Non-pigmented ciliary epithelial cell (primary cell): ENCODE results near the gene MED20.

Experiments
- DNase-seq: peaks from one replicate; pipeline ENCODE4 v3.0.0-alpha.2; 2010; ENCODE audit warnings: low read depth

MED20 gene

DNA sequence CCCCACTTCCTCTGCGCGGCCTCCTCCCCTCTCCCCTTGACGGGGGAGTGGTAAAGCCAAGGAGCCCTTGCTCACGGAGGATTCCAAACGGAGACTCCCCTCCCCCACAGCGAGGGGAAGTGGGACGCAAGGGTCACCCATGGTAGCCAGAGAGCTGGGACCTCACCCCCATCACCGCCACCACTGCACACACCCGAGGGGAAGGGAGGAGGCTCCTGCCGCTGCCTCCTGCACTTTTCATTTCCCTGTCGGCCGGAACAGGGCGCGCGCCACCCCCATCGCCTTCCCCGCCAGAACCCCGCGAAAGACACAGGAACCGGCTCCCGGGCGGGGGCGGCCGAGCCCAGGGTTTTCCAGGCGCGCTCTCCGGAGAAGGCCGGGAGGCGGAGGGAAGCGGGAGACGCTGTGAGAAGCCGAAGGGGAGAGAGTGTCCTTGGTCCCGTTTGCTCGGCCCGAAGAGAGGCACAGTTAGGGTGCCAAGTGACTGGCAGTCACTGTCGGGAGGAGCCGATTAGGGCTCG lies 19.9 kb upstream of the MED20 start:
- no peak for DNase-seq

DNA sequence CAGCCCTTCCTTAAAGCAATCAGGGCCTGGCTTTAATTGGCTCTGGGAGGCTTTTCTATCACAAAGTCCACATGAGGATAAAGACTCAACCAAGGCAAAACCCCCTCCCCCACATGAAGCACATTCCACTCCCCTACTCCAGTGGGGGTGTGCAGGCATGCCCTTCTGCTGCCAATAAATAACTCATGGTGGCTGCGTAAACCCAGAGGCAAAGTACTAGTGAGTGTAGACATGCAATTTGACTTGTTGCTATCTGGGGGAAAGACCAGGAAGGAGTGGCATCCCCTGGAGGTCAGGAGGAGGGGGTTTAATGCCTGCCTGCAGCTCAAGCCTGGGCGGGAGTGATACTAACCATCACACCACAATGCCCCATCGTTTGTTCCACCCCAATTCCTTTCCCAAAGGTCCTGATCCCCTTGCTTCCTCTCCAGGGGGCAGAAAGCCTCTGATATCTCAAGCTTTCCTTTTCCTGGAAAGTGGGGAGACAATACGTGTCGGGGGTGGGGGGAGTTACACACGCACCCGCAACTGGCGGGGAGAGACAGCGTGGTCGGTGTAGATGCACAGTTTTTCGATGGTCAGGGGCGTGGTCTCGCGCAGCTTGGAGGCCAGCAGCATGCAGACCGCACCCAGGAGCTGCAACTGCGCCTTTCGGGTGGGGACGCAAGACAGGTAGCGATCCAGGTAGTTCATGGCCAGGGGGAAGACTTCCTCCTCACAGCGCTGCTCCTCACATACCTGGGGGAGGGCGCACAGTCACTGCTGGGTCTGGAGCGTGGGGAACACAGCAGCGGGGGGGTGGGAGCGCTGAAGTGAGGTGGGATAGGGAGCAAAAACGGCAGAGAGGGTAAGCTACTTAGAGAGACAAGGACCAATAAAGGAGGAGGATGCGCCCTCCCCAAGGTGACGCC lies 19.2 kb upstream of the MED20 start:
- DNase-seq, result no peak

DNA sequence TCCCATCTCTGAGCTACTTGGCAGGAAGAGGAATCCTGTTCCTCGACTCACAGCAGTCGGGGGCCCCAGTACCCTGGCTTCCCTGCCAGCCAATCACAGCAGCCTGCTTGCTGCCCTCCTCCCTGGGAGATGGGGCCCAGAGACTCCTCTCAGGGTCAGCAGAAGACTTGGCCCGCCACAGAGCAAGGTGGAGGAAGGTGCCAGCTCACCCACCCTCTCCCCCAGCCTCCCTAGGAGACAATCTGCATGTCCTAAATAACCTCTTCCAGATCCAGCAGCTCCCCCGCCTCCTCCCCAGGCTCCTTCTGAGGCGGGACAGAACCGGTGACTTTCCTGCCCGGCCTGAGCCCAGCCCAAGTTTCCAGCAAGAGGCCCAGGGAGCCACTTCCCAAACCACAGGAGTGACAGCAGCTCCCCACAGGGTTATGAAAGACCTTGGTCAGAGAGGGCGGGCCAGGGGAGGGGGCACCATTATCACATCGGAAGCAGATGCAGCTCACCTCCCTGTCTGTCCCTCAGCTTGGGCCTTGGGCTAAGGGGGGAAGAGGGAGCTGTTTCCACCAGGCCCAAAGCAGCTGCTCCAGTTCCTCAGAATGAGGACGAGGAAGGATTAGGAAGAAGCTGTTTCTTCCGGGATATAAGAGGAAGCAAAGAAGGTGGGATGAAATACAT lies 18.4 kb upstream of the MED20 start:
- DNase-seq, result no peak

DNA sequence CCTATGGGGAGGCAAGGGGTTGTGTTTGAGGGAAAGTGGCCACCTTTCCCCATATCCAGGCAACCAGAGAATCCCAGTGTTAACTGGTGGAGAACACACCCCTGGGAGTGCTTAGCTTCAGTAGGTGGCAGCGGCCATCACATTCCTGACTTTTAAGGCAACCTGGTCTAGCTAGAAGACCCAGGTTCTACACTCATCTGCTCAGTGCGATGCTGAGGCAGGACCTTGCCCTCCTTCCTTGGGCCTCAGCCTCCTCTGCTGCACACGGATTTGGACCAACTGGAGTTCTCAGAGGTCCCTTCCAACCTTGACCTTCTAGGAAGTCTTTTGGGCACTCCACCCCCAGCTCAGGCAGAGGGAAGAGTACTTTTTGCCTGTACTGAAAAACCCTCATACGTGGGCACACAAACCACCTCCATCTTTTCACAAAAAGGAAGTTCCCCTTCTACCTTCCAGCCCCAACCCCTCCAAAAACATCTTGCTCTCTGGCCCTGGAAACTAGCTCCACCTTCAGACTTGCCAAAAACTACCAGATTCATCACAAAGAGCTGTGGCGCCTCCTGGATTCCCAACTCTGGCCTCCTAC lies 17.7 kb upstream of the MED20 start:
- no peak for DNase-seq

DNA sequence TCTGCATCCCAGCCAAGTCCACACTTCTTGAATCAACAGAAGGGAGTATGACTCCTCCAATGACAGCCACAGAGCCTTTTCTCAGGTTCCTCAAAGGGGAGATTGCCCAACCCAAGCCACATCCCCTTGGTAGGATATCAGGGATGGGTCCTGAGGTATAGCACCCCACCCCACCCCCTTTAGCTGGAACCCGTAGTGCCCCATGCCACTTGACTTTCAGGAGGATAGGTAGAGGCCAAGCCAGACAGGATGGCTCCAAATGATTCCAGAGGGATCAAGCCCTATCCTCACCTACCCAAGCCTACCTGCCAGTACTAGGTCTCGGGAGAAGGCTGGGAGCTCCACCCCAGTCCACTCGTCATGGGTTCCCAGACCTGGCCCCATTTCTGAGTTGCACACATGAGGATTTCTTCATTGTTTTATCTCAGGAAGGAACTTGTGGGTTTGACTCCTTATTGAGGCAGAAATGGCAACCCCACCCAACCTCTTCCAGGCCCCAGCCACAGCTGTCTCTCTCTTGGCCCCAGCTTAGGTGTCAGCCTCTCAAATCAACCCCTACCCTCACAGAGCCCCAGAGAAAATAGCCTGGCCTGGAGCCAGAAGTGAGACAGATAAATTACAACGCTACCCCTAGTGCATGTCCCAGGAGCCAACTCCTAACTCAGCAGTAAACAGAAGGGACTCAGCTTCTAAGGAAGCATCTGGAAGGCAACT lies 17.1 kb upstream of the MED20 start:
- no peak for DNase-seq

DNA sequence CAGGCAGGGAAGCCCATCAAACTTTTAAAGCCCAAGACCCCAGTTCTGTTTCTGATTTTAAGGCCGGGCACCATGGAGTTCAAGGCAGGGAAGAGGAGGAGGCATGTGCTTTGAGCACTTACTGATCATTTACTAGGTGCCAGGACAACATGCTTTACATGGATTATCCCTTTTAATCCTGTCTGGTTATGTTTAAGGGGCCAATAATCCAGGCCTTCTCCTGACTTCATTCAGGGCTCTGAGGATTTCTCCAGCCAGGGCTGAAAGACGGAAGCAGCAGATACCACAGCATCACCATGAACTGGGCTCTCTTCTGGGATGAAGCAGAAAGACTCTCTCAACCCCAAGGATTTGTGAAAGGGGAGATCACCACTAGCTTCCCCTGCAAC lies 16.5 kb upstream of the MED20 start:
- no peak for DNase-seq

DNA sequence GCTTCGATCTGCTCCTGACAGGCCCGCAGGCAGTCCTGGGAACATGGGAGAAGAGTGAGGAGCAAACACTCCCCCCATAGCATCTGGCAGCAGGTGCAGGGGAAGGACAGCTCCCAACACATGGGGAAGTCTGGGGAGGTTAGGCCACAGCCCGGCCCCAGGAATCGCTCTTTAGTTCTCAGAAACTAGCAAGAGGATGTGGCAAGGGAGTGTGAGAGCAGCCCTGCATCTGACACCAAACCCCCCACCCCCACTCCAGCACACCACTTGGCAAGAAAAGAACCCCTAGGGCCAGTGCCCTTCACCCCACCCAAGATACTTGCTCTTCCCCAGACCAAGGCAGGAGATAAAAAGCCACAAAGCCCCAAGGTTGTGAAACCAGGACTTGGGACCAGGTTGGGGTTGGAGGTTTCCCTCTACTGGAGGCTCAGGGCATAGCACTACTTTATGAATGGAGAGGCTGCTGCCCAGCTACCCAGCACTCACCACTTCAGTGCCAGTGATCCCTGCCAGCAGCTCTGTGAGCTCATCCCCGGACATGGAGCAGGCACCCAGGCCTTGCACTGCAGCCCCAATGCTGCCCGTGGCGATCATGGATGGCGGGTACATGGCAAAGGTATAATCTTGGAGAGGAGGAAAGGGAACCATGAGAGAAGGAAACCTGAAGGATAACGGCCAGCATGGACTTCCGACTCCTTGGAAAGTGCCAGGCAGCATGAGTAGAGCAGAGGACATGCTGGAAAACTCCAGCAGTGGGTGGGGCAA lies 15.3 kb upstream of the MED20 start:
- peak; percentile 60 for DNase-seq

DNA sequence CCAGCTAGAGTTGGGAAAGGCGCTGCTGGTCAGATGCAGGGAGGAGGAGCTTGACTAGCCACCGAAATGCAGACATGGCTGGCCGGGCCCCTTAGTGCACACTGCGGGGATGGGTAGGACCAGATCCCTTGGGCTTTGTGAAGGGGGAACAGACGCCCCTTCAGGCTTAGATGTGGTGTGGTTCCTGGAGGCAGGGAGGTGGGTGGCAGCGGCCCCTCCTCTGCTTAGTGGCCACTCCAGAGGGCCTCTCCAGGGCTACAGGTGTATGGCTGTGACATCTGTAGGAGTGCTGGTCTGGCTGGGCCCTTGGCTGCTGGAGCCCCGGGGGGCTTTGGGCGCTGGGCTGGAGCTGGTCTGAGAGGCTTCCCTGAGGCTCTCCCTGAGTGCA lies 14.7 kb upstream of the MED20 start:
- no peak for DNase-seq

DNA sequence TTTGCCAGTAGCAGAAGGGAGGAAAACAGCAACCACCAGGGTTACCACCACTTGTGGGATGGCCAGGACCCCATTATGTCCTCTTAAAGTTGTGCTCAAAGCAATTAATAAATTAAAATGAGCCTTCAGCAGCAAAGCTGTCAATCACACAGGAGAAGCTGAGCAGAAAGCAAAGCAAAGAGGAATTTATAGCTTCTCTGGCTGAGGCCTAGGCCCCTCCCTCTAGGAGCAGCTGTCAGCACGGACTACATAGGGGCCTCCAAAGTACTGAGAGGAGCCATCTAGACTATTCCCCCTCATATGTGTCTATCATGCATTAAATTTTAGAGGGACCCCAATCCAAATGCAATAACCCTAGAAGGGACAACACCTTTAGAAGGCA lies 14.2 kb upstream of the MED20 start:
- no peak for DNase-seq

DNA sequence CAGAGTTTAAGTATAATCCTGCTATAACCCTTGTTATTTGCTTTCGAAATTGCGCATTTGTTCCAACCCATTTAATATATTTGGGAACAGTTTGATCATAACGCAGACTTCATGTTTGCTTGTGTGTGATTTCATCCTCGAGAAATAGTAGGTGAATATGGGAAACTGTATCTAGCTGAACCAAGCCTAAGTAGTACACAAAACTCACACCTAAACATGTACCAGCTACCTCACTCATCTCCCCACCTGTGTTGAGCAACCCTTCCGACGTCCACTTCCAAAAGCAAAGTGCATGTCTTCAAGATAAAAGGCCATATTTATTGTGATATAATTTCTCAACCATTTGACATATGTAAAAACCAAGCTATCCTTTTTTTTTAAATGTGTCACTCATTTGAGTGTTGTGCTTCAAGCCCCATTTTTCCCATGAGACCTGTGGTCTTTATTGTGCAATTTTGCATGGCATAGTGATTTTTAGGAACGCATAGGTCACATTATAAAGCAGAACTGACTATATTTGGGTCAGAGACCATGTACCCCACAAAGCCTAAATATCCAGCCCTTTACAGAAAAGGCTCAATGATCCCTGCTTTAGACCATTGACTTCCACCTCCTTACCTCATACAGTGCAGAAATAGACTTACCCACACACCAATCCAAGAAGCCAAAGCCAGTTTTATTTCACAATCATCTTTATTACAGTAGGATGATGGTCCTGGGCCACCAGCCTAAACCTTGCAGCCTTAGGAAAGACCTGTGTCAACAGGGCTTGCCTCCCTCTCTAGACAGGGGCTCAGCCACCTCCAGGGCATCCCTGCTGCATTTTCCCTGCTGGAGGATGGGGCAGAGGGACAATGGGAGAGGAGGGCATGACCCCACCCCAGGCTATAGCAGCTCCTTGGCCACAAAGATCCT lies 13.6 kb upstream of the MED20 start:
- DNase-seq, result no peak

DNA sequence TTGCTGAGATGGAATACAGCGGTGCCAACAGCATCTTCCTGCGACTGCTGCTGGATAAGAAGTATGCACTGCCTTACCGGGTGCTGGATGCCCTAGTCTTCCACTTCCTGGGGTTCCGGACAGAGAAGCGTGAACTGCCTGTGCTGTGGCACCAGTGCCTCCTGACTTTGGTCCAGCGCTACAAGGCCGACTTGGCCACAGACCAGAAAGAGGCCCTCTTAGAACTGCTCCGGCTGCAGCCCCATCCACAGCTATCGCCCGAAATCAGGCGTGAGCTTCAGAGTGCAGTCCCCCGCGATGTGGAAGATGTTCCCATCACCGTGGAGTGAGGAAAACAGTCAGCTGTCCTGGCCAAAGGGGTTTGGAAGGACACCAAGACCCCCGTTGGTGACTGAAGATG lies 11.4 kb upstream of the MED20 start:
- DNase-seq, result no peak

DNA sequence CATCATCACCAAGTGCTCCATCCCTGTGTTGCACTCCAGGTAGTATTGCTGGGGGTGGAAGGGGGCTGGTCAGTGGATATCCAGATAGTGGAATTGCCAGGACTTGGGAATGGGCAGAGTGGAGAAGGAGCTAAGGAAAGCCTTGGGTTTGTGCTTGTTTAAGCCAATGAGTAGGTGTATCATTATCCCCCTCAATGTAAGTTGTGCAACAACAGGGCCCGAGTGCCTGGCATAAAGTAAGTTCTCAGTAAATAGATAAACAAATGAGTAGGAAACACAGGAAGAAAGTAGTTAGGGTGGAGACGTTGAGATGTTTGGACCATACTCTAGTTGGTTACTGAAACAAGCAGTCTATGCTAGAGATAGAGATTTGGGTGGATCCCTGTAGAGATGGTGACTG lies 10.9 kb upstream of the MED20 start:
- no peak for DNase-seq

DNA sequence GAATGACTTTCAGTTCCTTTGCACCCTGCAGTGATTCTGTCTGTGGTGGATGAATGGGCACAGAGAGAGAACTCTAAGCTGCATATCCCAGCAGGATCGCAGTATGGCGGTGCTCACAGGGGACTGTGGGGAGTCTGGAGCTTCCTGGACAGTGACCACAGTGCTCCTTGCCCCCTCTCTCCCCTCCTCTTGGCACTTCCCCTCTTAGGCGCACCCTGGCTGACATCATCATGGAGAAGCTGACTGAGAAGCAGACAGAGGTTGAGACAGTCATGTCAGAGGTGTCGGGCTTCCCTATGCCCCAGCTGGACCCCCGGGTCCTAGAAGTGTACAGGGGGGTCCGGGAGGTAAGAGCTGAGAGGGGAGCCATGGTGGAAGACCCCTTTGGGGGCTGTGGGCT lies 9.0 kb upstream of the MED20 start:
- DNase-seq, result no peak

DNA sequence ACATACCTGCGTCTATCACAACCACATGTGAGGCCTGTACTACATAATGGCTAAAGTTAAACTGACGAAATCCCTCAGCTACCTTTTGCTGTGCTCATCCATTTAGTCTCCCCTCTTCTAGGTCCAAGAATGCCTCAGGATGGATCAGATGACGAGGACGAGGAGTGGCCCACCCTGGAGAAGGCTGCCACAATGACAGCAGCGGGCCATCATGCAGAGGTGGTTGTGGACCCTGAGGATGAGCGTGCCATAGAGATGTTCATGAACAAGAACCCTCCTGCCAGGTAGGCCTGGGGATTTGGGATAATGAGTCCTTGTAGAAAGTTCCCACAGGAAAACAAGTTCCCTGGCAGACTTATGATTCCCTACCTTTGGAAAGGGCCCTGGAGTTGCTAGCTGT lies 6.3 kb upstream of the MED20 start:
- DNase-seq, result no peak

DNA sequence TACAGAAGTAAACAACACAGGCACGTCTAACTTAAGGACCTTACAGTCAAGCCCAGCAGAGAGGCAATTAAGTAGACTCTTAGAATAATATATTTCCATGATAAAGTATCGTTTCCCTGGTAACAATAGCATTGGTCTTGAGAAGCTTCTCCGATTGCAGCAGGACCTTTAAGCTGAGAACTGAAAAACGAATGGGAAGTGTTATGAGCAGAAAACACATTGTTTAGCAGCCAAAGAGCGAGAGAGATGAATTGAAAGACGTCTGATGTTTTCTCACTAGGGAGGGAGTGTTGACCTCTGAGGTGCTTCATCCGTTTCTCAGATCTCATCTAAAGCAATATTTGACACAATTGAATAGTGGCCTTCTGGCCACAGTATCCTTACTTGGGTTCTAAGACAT lies 1.2 kb upstream of the MED20 start:
- no peak for DNase-seq

DNA sequence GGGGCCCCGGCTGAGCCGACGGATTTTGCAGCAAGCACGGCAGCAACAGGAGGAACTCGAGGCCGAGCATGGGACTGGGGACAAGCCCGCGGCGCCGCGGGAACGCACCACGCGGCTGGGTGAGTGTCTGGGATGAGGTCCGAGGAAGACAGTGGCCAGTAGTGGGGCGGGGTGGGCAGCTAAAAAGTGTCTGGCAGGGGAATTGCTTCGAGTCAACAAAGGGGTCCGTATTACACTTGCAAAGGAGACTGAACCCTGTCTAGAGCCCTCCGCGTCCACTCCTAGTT lies 716 bp upstream of the MED20 start:
- no peak for DNase-seq

DNA sequence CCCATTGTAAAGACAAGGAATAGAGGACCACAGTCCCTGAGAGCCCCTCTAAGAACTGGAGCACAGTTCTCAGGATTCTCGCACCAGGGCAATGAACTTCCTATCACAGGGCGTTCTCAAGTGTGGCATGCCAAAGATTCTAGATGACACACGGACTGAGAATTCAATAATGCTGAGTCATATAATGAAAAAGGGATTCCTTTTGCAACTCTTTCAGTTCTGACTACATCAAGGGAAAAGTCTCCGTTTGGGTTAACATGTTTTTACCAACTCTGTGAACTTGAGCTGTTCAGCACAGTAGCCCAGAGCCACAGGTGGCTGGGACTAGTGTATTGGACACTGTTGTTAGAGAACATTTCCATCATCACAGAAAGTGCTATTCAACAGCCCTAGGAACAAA lies 3.4 kb downstream of the MED20 start:
- DNase-seq, result peak; percentile 89

DNA sequence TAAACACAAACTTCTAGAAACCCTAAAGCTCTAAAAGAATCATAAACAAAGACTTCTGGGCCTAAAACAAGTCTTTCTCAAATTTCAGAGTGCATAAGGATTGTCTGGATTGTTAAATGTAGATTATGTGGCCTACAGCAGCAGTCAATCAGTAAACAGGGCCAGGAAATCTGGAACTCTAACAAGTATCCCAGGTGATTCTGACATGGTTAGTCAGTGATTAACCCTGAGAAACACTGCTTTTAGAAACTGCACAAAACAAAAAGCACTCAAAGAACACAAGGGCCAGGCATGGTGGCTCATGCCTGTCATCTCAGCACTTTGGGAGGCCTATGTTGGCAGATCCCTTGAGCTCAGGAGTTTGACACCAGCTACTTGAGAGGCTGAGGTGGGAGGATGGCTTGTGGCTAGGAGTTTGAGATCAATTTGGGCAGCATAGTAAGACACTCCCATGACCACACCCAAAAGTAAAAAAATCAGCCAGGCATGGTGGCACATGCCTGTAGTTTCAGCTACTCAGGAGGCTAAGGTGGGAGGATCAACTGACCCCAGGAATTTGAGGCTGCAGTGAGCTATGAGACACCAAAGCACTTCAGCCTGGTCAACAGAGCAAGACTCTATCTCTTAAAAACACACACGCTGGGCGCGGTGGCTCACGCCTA lies 5.9 kb downstream of the MED20 start:
- DNase-seq, result no peak

DNA sequence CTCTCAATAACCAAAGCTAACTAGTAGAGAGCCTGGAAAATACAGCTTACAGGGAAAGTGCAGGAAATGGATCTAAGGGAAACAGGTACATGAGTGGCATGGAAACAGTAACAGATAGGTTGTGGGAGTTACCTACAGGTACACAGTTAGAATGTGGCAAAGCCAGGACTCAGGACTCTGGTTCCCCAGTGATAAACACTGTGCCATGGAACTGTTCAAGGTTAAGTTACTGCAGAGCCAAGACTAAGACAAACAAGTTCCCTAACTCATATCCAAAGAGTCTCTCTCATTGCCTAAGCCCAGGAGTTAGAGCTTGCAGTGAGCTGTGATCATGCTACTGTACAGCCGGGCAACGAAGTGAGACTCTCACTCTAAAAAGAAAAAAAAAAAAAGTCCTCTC lies 6.6 kb downstream of the MED20 start:
- DNase-seq, result no peak

DNA sequence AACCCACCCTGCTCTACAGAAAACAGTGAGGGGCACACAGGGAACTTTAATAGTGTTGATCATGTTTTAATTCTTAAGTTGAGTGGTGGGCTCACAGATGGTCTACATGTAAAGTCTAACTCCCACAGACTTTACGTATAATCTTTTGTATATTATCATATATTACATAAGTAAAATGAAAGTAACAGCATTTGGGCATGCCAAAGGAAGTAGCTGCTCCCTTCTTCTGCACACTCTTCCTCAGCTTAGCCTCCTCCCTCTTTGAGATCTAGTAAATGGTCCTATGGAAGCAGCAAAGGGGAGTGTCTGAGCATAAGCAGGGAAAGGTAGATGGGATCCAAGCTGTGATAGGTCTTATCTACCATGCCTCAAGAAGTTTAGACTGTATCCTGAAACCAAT lies 11.2 kb downstream of the MED20 start:
- DNase-seq, result no peak
